HEK293T (cell line): ENCODE data around the gene PEA15.

ENCODE experiments used
- ARNT ChIP-seq: fragments of 450-650 bp; IDR thresholded peaks from 2 replicates; pipeline ENCODE4 v1.6.1; 2017; ENCODE audit warnings: mild to moderate bottlenecking
- BHLHE40 ChIP-seq: fragments of 450-650 bp; IDR thresholded peaks from 2 replicates; pipeline ENCODE4 v1.6.1; 2016; ENCODE audit warnings: mild to moderate bottlenecking, moderate library complexity, borderline replicate concordance
- ELF4 ChIP-seq: fragments of 450-650 bp; IDR thresholded peaks from 2 replicates; pipeline ENCODE4 v1.6.1; 2017; ENCODE audit warnings: antibody characterized with exemption
- NFRKB ChIP-seq: fragments of 450-650 bp; IDR thresholded peaks from 2 replicates; pipeline ENCODE4 v1.6.1; 2016; ENCODE audit warnings: mild to moderate bottlenecking, moderate library complexity
- SUZ12 ChIP-seq: fragments of 450-650 bp; IDR thresholded peaks from 2 replicates; pipeline ENCODE4 v1.6.1; 2016; ENCODE audit warnings: mild to moderate bottlenecking

DNA sequence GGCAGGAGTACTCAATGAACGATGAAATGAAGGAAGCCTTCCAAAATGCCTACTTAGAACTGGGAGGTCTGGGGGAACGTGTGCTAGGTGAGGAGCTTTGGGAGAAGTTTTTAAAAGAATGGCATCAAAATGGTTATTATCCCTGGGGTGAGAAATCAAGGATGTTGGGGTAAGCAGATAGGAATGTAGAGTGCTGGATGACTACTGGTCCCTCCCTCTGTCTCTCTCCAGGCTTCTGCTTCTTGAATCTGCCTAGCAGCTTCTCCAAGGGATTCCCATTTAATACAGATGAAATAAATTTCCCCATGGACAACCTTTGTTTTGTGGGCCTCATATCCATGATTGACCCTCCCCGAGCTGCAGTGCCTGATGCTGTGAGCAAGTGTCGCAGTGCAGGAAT lies 33.8 kb upstream of the PEA15 start:
- TF ChIP-seq ARNT: no peak
- no peak for TF ChIP-seq NFRKB
- no peak for TF ChIP-seq SUZ12
- TF ChIP-seq BHLHE40: no peak
- no peak for TF ChIP-seq ELF4
